HUES48 (cell line): ENCODE measurements around the gene TNRC18.
"Not testable (repeated sequence)": the region's sequence is repeated elsewhere in the genome, so short reads cannot be mapped to it uniquely, and the experiment has no call there.

Source experiments
- H3K27ac ChIP-seq: one replicate; pipeline ENCODE4 v1.7.0; 2013; ENCODE audit warnings: low read depth, low read length, inconsistent platforms
- H3K27me3 ChIP-seq: 2 replicates; pipeline ENCODE4 v1.6.1; 2013; ENCODE audit warnings: mild to moderate bottlenecking, low read length; ENCODE audit not compliant: control insufficient read depth, insufficient read depth
- H3K36me3 ChIP-seq: 2 replicates; pipeline ENCODE4 v1.6.1; 2013; ENCODE audit warnings: low read length; ENCODE audit not compliant: control insufficient read depth, insufficient read depth
- H3K4me1 ChIP-seq: 2 replicates; pipeline ENCODE4 v1.6.1; 2013; ENCODE audit warnings: mild to moderate bottlenecking, low read length; ENCODE audit not compliant: control insufficient read depth, insufficient read depth
- H3K4me3 ChIP-seq: 2 replicates; pipeline ENCODE4 v1.5.1; 2013; ENCODE audit warnings: mild to moderate bottlenecking, low read depth, low read length
- H3K9ac ChIP-seq: 2 replicates; pipeline ENCODE4 v1.6.1; 2013; ENCODE audit warnings: mild to moderate bottlenecking, low read depth, low read length, moderate library complexity
- H3K9me3 ChIP-seq: 2 replicates; pipeline ENCODE4 v1.6.1; 2013; ENCODE audit warnings: low read length; ENCODE audit not compliant: control insufficient read depth, insufficient read depth

TNRC18 gene

GRCh38 chr7:5423306-5423975 is at the start of gene TNRC18:
Gene TNRC18, minus strand, starts transcription at chr7:5423834. Its CDS starts 2,588 bp downstream, at chr7:5421246.
- no peaks in the 10 kb centered on the region for H3K9me3 ChIP-seq
- peaks cover 75% of the 10 kb centered on the region for H3K27me3 ChIP-seq
- H3K36me3 ChIP-seq, result no peaks in the 10 kb centered on the region
- peaks cover 36% of the 10 kb centered on the region for H3K4me1 ChIP-seq
- H3K4me3 ChIP-seq, result peak within 1 kb of the TSS; percentile 78
- H3K27ac ChIP-seq, result peak within 1 kb of the TSS; percentile 98
- peak within 1 kb of the TSS; percentile 53; the same call in 1 of the 2 replicates for H3K9ac ChIP-seq

- H3K4me3 ChIP-seq, result no peak overlapping the region
- no peaks in the 10 kb centered on the region for H3K36me3 ChIP-seq
- H3K9ac ChIP-seq, result no peak overlapping the region
- no peak overlapping the region for H3K27ac ChIP-seq
- H3K4me1 ChIP-seq, result no peaks in the 10 kb centered on the region
- no peaks in the 10 kb centered on the region for H3K27me3 ChIP-seq
- H3K9me3 ChIP-seq, result no peaks in the 10 kb centered on the region
Measured at GRCh38 chr7:5472432-5473315, 49.0 kb upstream of the TNRC18 start.

GRCh38 chr7:5471623-5472022 is 48.0 kb upstream of the TNRC18 start:
- not testable (repeated sequence) for H3K9me3 ChIP-seq, H3K9ac ChIP-seq, H3K27me3 ChIP-seq, H3K4me1 ChIP-seq, H3K27ac ChIP-seq, H3K36me3 ChIP-seq, H3K4me3 ChIP-seq

- no peaks in the 10 kb centered on the region for H3K9me3 ChIP-seq
- no peak overlapping the region for H3K9ac ChIP-seq
- H3K4me1 ChIP-seq, result no peaks in the 10 kb centered on the region
- H3K36me3 ChIP-seq, result no peaks in the 10 kb centered on the region
- no peaks in the 10 kb centered on the region for H3K27me3 ChIP-seq
- no peak overlapping the region for H3K27ac ChIP-seq
- no peak overlapping the region for H3K4me3 ChIP-seq
Measured at GRCh38 chr7:5470816-5471215, 47.2 kb upstream of the TNRC18 start.

- H3K4me3 ChIP-seq, result no peak overlapping the region
- H3K36me3 ChIP-seq, result no peaks in the 10 kb centered on the region
- H3K4me1 ChIP-seq, result no peaks in the 10 kb centered on the region
- H3K9me3 ChIP-seq, result no peaks in the 10 kb centered on the region
- no peak overlapping the region for H3K9ac ChIP-seq
- H3K27me3 ChIP-seq, result no peaks in the 10 kb centered on the region
- H3K27ac ChIP-seq, result no peak overlapping the region
Measured at GRCh38 chr7:5470167-5470532, 46.5 kb upstream of the TNRC18 start.

- Histone ChIP-seq H3K4me1 (no peaks in the 10 kb centered on the region), H3K9ac (no peak overlapping the region), H3K4me3 (no peak overlapping the region), H3K27ac (no peak overlapping the region), H3K9me3 (no peaks in the 10 kb centered on the region), H3K27me3 (no peaks in the 10 kb centered on the region), H3K36me3 (no peaks in the 10 kb centered on the region)
Measured at GRCh38 chr7:5469375-5470166, 45.9 kb upstream of the TNRC18 start.

GRCh38 chr7:5467645-5468044 is 44.0 kb upstream of the TNRC18 start:
- Histone ChIP-seq H3K4me1 (no peaks in the 10 kb centered on the region), H3K27ac (no peak overlapping the region), H3K27me3 (no peaks in the 10 kb centered on the region), H3K4me3 (no peak overlapping the region), H3K9ac (no peak overlapping the region), H3K36me3 (no peaks in the 10 kb centered on the region), H3K9me3 (no peaks in the 10 kb centered on the region)

- H3K4me1 ChIP-seq, result no peaks in the 10 kb centered on the region
- H3K9ac ChIP-seq, result no peak overlapping the region
- H3K4me3 ChIP-seq, result no peak overlapping the region
- H3K36me3 ChIP-seq, result no peaks in the 10 kb centered on the region
- H3K9me3 ChIP-seq, result no peaks in the 10 kb centered on the region
- no peaks in the 10 kb centered on the region for H3K27me3 ChIP-seq
- H3K27ac ChIP-seq, result no peak overlapping the region
Measured at GRCh38 chr7:5466551-5466950, 42.9 kb upstream of the TNRC18 start.

- Histone ChIP-seq H3K4me3 (no peak overlapping the region), H3K9ac (no peak overlapping the region), H3K4me1 (no peaks in the 10 kb centered on the region), H3K9me3 (no peaks in the 10 kb centered on the region), H3K27me3 (no peaks in the 10 kb centered on the region), H3K27ac (no peak overlapping the region), H3K36me3 (no peaks in the 10 kb centered on the region)
Measured at GRCh38 chr7:5463031-5463430, 39.4 kb upstream of the TNRC18 start.

- Histone ChIP-seq H3K36me3 (no peaks in the 10 kb centered on the region), H3K9me3 (no peaks in the 10 kb centered on the region), H3K27me3 (no peaks in the 10 kb centered on the region), H3K27ac (no peak overlapping the region), H3K4me1 (no peaks in the 10 kb centered on the region), H3K9ac (no peak overlapping the region), H3K4me3 (no peak overlapping the region)
Measured at GRCh38 chr7:5462216-5462615, 38.6 kb upstream of the TNRC18 start.
